ENCODE measurements around the gene CRACR2B. TPM values are rescaled to one million over a fixed set of nuclear protein-coding genes. Genes with fewer than 3 reads are reported as not detected.

Gene CRACR2B
- total RNA-seq, 2 experiments from 2014 or later = 0.33 TPM; not detected in 1

DNA sequence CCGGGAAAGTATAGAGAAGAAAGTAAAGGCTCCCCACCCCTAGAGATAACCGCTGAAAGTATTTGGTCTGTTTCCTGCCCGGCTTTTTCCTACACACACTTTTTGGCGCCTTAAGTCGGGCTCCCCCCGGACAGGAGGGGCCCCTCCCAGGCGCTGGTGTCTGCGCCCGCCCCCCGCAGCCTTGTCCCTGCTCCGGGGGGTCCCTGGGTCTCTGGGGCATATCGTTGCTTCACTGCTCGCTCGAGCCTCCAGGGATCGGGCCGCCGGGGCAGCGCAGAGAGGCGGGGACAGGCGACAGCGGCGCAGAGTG, 928 bp upstream of the CRACR2B start:
- Mint-ChIP-seq H3K36me3 (ENCODE audit: low read depth) (peaks cover 25% of the 10 kb centered on the region), H3K27ac (no peak overlapping the region)

DNA sequence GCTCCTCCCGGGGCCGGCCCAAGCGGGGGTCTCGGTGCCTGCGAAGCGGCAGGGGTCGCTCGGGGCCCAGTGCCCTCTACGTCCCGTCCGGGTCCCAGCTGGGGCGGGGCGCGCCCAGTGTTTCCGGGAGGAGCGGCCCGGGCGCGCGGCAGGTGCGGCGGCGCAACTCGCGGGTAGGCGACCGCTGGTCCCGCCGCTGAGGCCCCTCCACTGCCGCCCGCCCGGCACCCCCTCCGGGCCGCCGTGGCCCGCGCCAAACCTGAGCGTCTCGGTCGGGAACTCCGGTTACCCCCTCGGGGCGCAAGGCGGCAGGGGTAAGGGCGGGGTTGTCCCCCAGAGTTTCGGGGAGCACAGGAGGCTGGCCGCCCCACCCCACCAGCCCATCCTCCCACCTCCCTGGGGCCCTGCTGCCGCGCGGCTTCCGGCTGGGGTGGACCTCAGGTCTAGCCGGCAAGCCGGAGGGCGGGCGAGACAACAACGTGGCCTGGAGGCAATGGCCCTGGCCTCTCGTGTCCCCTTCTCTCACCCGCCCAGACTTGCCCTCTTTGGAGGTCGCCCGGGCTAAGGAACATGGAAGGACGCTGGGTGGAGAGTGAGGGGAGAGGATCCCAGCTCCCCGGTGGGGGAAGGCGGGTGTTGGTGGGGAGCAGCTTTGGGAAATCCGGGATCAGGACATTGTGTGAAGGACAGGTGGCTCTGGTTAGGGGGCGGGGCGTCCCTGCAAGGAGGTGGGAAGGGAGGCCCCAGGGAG, 398 bp upstream of the CRACR2B start:
- Histone ChIP-seq H3K27me3 (ENCODE audit: control insufficient read depth in 1 of 2, insufficient read depth in 2 of 2, low read length in 2 of 2) (peaks cover 45 to 54% of the 10 kb centered on the region in 2 experiments), H3K9me3 (ENCODE audit: control insufficient read depth in 1 of 2, insufficient read depth in 1 of 2, low read length in 2 of 2) (peaks cover 0 to 39% of the 10 kb centered on the region in 2 experiments), H3K4me3 (ENCODE audit: low read length) (peak overlapping the region; percentile 44), H3K27ac (ENCODE audit: low read depth in 1 of 2, low read length in 2 of 2) (no peak overlapping the region), H3K36me3 (ENCODE audit: insufficient read depth, low read length) (peaks cover 20% of the 10 kb centered on the region), H3K4me1 (ENCODE audit: insufficient read depth, low read length) (peaks cover 61% of the 10 kb centered on the region)
- Mint-ChIP-seq H3K27me3 (peaks cover 44% of the 10 kb centered on the region), H3K36me3 (ENCODE audit: low read depth) (peaks cover 19% of the 10 kb centered on the region), H3K4me1 (ENCODE audit: low read depth) (peaks cover 28% of the 10 kb centered on the region), H3K27ac (no peak overlapping the region), H3K4me3 (peak overlapping the region; percentile 63), H3K9me3 (no peaks in the 10 kb centered on the region)
- intact Hi-C loops (cut with DNase I, micrococcal nuclease) = no loop called here
- TF ChIP-seq, protein P1, sequence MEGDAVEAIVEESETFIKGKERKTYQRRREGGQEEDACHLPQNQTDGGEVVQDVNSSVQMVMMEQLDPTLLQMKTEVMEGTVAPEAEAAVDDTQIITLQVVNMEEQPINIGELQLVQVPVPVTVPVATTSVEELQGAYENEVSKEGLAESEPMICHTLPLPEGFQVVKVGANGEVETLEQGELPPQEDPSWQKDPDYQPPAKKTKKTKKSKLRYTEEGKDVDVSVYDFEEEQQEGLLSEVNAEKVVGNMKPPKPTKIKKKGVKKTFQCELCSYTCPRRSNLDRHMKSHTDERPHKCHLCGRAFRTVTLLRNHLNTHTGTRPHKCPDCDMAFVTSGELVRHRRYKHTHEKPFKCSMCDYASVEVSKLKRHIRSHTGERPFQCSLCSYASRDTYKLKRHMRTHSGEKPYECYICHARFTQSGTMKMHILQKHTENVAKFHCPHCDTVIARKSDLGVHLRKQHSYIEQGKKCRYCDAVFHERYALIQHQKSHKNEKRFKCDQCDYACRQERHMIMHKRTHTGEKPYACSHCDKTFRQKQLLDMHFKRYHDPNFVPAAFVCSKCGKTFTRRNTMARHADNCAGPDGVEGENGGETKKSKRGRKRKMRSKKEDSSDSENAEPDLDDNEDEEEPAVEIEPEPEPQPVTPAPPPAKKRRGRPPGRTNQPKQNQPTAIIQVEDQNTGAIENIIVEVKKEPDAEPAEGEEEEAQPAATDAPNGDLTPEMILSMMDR (IDR thresholded peaks at IDR 0.05) = no peak
- ChIA-PET CTCF (no interaction called here), POLR2A (interaction anchor here (8.3 to 10.0 kb wide), 2 partner anchors 7 to 15 kb away, joined by 71 to 115 read pairs; partner anchors contain the start of genes PNPLA2, POLR2L and TSPAN4)
- peak in 1 of 14 experiments; percentile 8 for DNase-seq
- peak; percentile 2 for ATAC-seq (ENCODE audit: poor library complexity)

More for the DNA sequence above, 928 bp upstream of the CRACR2B start:
- ChIA-PET POLR2A (interaction anchor here (10.0 kb wide), 1 partner anchor 16 kb away, joined by 71 read pairs; the partner anchor contains the start of genes POLR2L and TSPAN4), CTCF (no interaction called here)
- Mint-ChIP-seq H3K9me3 (no peaks in the 10 kb centered on the region), H3K4me3 (peak overlapping the region; percentile 73), H3K4me1 (ENCODE audit: low read depth) (peaks cover 26% of the 10 kb centered on the region), H3K27me3 (peaks cover 39% of the 10 kb centered on the region)
- Histone ChIP-seq H3K4me3 (ENCODE audit: low read length) (peak overlapping the region; percentile 44), H3K9me3 (ENCODE audit: control insufficient read depth in 1 of 2, insufficient read depth in 1 of 2, low read length in 2 of 2) (peaks cover 0 to 34% of the 10 kb centered on the region in 2 experiments), H3K4me1 (ENCODE audit: insufficient read depth, low read length) (peaks cover 60% of the 10 kb centered on the region), H3K27ac (ENCODE audit: low read depth in 1 of 2, low read length in 2 of 2) (no peak overlapping the region), H3K27me3 (ENCODE audit: control insufficient read depth in 1 of 2, insufficient read depth in 2 of 2, low read length in 2 of 2) (peaks cover 45 to 49% of the 10 kb centered on the region in 2 experiments), H3K36me3 (ENCODE audit: insufficient read depth, low read length) (peaks cover 25% of the 10 kb centered on the region)
- ATAC-seq (ENCODE audit: poor library complexity) (peak; percentile 5), DNase-seq (no peak)
- TF ChIP-seq, protein P1 (IDR thresholded peaks at IDR 0.05) = no peak
- intact Hi-C loops (cut with DNase I, micrococcal nuclease) = no loop called here

DNA sequence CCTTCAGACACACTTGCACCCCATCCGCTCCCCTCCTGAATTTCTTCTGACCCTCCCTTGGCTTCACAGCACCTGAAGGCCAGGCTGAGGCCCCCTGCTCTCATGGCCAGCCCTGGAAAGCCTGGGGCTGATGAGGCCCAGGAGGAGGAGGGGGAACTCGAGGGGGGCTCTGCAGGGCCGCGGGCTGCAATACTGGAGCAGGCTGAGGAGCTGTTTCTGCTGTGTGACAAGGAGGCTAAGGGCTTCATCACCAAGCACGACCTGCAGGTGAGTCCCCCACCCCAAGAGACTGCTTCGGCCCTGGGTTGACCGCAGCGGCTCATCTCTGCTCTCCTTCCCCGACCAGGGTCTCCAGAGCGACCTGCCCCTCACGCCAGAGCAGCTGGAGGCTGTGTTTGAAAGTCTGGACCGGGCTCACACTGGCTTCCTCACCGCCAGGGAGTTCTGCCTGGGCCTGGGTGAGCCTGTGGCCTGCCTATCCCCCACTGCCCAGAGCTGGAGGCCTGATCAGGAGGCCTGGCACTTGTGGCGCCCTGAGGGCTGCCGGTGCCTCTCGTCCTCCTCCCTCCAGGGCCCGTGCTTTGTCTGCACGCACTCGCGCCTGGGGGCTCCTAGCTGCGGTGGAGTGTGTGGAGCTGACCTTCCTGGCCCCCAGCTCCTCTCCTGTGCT, 922 bp downstream of the CRACR2B start:
- H3K36me3 ChIP-seq (ENCODE audit: insufficient read depth, low read length) = peaks cover 13% of the 10 kb centered on the region
- Mint-ChIP-seq H3K9me3 (no peaks in the 10 kb centered on the region), H3K27me3 (peaks cover 45% of the 10 kb centered on the region), H3K27ac (no peak overlapping the region), H3K4me3 (peak overlapping the region; percentile 63), H3K4me1 (ENCODE audit: low read depth) (peaks cover 30% of the 10 kb centered on the region), H3K36me3 (ENCODE audit: low read depth) (peaks cover 11% of the 10 kb centered on the region)
- peaks cover 0 to 42% of the 10 kb centered on the region in 2 experiments for H3K9me3 ChIP-seq (ENCODE audit: control insufficient read depth in 1 of 2, insufficient read depth in 1 of 2, low read length in 2 of 2)
- intact Hi-C loops (cut with DNase I, micrococcal nuclease) = no loop called here
- no peak overlapping the region for H3K27ac ChIP-seq (ENCODE audit: low read depth in 1 of 2, low read length in 2 of 2)
- ChIA-PET CTCF (no interaction called here), POLR2A (interaction anchor here (1.1 to 10.0 kb wide), 4 partner anchors 9 to 134 kb away, joined by 3 to 115 read pairs (median 39); partner anchors contain the start of genes DEAF1, PNPLA2, POLR2L and RPLP2)
- TF ChIP-seq, protein P1 (IDR thresholded peaks at IDR 0.05) = no peak
- H3K4me1 ChIP-seq (ENCODE audit: insufficient read depth, low read length) = peaks cover 65% of the 10 kb centered on the region
- H3K4me3 ChIP-seq (ENCODE audit: low read length) = no peak overlapping the region
- peaks cover 45 to 56% of the 10 kb centered on the region in 2 experiments for H3K27me3 ChIP-seq (ENCODE audit: control insufficient read depth in 1 of 2, insufficient read depth in 2 of 2, low read length in 2 of 2)
- DNase-seq (no peak), ATAC-seq (ENCODE audit: poor library complexity) (no peak)
